Endothelial cell (in vitro differentiated cells): Measurements from ENCODE around the gene CAST. TPM values are rescaled to one million over a fixed set of nuclear protein-coding genes. Genes with fewer than 3 reads are reported as not detected.

Experiments used
- DNase-seq: peaks from one replicate; pipeline ENCODE4 v3.0.0; 2021; ENCODE audit warnings: low spot score
- H3K27ac Mint-ChIP-seq: one replicate; pipeline ENCODE4 v1.8.0; 2021; ENCODE audit warnings: mixed read lengths, inconsistent platforms; ENCODE audit not compliant: unreplicated experiment
- H3K27me3 Mint-ChIP-seq: one replicate; pipeline ENCODE4 v1.8.0; 2021; ENCODE audit warnings: mild to moderate bottlenecking, moderate library complexity, mixed read lengths, inconsistent platforms; ENCODE audit not compliant: unreplicated experiment
- H3K36me3 Mint-ChIP-seq: one replicate; pipeline ENCODE4 v1.8.0; 2021; ENCODE audit warnings: mild to moderate bottlenecking, low read depth, mixed read lengths, inconsistent platforms; ENCODE audit not compliant: unreplicated experiment
- H3K4me1 Mint-ChIP-seq: one replicate; pipeline ENCODE4 v1.8.0; 2021; ENCODE audit warnings: mild to moderate bottlenecking, mixed read lengths, inconsistent platforms; ENCODE audit not compliant: unreplicated experiment
- H3K4me3 Mint-ChIP-seq: one replicate; pipeline ENCODE4 v1.8.0; 2021; ENCODE audit warnings: mild to moderate bottlenecking, mixed read lengths, inconsistent platforms; ENCODE audit not compliant: unreplicated experiment
- H3K9me3 Mint-ChIP-seq: one replicate; pipeline ENCODE4 v1.8.0; 2021; ENCODE audit warnings: mixed read lengths, inconsistent platforms; ENCODE audit not compliant: unreplicated experiment
- total RNA-seq: library from RNA; stranded (reverse); fragmentation: NEBNext Ultra II Directional; extraction: Animal tissue kit (Norgen Biotek cat#: 25700); gene quantifications from one replicate; pipeline ENCODE4 v1.2.1, GENCODE V29; 2021; ENCODE audit not compliant: unreplicated experiment
- TF ChIP-seq, protein P1 (sequence below): fragments of 200-600 bp; sonication (generic); IDR thresholded peaks from one replicate; pipeline ENCODE4 v1.5.0; 2021; ENCODE audit warnings: antibody characterized with exemption; ENCODE audit not compliant: unreplicated experiment

CAST gene
- total RNA-seq, 1 donor from 2014 or later: 105 TPM

DNA sequence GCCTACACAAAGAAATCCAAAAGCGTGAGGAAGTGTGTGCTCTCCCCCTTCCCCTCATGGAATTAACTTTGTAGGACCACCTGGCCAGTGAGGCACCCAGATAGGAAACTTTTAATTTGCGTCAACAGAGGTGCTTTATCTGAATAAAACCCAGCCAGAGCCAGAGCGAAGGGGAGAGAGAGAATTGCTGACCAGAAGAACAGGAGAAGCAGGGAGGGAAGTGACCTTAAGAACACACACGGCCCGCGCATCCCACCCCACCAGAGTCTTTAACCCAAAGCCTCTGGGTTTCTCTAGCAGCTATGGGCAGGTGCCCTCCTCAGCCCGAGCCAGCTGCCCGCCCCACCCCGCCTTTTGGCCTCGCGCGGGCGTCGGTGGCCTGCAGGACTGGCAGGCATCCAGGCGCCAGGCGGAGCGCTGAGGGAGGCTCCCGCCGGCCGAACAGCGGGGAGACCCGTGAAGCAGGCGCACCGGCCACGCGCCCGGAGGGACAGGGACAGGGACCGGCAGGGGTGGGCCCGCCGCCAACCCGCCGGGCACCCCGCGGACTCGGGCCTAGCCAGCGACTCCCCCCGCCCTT, 145.0 kb downstream of the CAST start:
- Mint-ChIP-seq H3K36me3 (peaks cover 9% of the 10 kb centered on the region), H3K4me3 (peak overlapping the region; percentile 94), H3K27ac (peak overlapping the region; percentile 92), H3K4me1 (peaks cover 19% of the 10 kb centered on the region), H3K27me3 (peaks cover 14% of the 10 kb centered on the region), H3K9me3 (no peaks in the 10 kb centered on the region)
- DNase-seq: peak; percentile 64
- TF ChIP-seq, protein P1, sequence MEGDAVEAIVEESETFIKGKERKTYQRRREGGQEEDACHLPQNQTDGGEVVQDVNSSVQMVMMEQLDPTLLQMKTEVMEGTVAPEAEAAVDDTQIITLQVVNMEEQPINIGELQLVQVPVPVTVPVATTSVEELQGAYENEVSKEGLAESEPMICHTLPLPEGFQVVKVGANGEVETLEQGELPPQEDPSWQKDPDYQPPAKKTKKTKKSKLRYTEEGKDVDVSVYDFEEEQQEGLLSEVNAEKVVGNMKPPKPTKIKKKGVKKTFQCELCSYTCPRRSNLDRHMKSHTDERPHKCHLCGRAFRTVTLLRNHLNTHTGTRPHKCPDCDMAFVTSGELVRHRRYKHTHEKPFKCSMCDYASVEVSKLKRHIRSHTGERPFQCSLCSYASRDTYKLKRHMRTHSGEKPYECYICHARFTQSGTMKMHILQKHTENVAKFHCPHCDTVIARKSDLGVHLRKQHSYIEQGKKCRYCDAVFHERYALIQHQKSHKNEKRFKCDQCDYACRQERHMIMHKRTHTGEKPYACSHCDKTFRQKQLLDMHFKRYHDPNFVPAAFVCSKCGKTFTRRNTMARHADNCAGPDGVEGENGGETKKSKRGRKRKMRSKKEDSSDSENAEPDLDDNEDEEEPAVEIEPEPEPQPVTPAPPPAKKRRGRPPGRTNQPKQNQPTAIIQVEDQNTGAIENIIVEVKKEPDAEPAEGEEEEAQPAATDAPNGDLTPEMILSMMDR: no peak

DNA sequence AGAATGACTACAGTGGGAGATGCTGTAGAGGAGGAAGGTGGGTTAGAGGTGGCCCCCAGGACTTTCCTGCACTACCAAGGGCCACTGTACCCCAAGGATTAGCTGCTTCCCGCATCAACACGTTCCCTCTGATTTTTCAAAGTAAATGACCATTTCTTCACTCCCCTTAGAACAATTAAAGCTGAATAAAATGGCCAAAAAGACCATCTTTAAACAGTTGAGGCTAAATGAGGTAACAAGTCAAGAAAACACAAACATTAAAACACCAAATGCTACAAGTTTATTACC, 146.3 kb downstream of the CAST start:
- Mint-ChIP-seq H3K27ac (peak overlapping the region; percentile 96), H3K36me3 (peaks cover 9% of the 10 kb centered on the region), H3K4me1 (peaks cover 19% of the 10 kb centered on the region), H3K27me3 (peaks cover 14% of the 10 kb centered on the region), H3K9me3 (no peaks in the 10 kb centered on the region), H3K4me3 (peak overlapping the region; percentile 99)
- TF ChIP-seq, protein P1: no peak
- no peak for DNase-seq

DNA sequence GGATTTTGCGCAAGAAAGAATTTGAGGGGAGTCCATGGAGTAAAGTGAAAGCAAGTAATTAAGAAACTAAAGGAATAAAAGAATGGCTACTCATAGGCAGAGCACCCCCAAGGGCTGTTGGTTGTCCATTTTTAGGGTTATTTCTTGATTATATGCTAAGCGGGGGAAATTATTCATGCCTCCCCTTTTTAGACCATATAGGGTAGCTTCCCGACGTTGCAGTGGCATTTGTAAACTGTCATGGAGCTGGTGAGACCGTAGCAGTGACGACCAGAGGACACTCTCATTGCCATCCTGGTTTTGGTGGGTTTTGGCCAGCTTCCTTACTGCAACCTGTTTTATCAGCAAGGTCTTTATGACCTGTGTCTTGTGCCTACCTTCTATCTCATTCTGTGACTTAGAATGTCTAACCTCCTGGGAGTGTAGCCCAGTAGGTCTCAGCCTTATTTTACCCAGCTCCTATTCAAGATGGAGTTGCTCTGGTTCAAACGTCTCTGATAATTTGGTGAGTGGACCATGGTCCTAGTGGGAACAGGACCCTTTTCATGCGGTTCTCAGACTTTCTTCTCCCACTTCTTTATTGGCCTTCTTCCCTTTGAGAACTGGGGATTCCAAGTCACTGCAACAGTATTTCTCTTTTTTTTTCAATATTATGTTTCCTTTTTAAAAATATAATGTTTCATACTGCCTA, 146.8 kb downstream of the CAST start:
- no peak for DNase-seq
- Mint-ChIP-seq H3K4me1 (peaks cover 19% of the 10 kb centered on the region), H3K36me3 (peaks cover 9% of the 10 kb centered on the region), H3K27ac (peak overlapping the region; percentile 96), H3K4me3 (peak overlapping the region; percentile 99), H3K27me3 (peaks cover 14% of the 10 kb centered on the region), H3K9me3 (no peaks in the 10 kb centered on the region)
- TF ChIP-seq, protein P1: no peak

DNA sequence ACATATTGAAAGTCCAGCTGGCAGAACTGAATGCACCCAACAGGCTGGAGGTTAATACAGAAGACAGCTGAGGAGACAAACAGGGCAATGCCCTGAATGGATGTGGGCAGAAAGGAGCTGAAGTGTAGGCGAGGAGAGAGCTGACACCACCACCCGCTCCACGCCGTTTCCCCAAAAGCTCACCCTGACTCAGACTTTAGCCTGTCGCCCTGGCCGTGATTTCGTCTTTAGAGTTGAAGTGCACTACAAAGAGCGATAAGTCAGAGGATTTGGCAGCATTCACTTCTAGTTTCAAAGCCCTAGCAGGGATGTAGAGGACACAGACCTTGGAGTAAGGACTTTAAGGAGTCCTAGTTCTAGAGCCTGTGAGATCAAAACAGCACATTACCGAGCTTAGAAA, 147.7 kb downstream of the CAST start:
- H3K27me3 Mint-ChIP-seq: peaks cover 16% of the 10 kb centered on the region
- DNase-seq: no peak
- peaks cover 9% of the 10 kb centered on the region for H3K36me3 Mint-ChIP-seq
- peaks cover 19% of the 10 kb centered on the region for H3K4me1 Mint-ChIP-seq
- H3K9me3 Mint-ChIP-seq: no peaks in the 10 kb centered on the region
- no peak overlapping the region for H3K27ac Mint-ChIP-seq
- TF ChIP-seq, protein P1: no peak
- H3K4me3 Mint-ChIP-seq: no peak overlapping the region

DNA sequence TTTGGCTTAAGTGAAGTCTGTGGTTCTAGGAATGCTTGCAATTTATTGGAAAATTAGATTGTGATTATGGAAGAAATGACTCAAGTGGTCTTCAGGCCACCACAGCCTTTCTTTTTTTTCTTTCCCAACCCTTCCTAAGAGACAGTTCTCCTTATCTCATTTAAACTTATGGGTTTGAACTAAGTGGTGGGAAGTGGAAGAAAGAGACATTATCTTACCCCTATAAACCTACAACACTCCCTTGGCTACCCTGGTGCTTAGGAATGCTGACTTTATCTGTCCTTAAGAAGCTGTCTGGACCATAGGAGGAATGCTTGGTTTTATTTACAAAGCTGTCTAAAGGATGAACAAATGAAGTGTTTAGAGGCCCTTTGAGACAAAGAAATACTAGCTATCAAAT, 150.7 kb downstream of the CAST start:
- Mint-ChIP-seq H3K4me3 (no peak overlapping the region), H3K4me1 (peaks cover 11% of the 10 kb centered on the region), H3K27me3 (peaks cover 14% of the 10 kb centered on the region), H3K36me3 (peaks cover 9% of the 10 kb centered on the region), H3K27ac (no peak overlapping the region), H3K9me3 (no peaks in the 10 kb centered on the region)
- TF ChIP-seq, protein P1: no peak
- no peak for DNase-seq
